Dendritic cell treated with granulocyte-macrophage colony-stimulating factor and Interleukin-4, amounts not matched to agents 40 ng/mL and 50 ng/mL, for 4 days (primary cell): Measurements from ENCODE around the gene AQP1.

Experiments
- H3K27ac Mint-ChIP-seq: one replicate; pipeline ENCODE4 v1.8.0; 2022; ENCODE audit warnings: mild to moderate bottlenecking, mixed read lengths
- H3K27me3 Mint-ChIP-seq: one replicate; pipeline ENCODE4 v1.8.0; 2022; ENCODE audit warnings: mild to moderate bottlenecking, mixed read lengths
- H3K36me3 Mint-ChIP-seq: one replicate; pipeline ENCODE4 v1.8.0; 2022; ENCODE audit warnings: low read depth, mixed read lengths
- H3K4me1 Mint-ChIP-seq: one replicate; pipeline ENCODE4 v1.8.0; 2022; ENCODE audit warnings: low read depth, mixed read lengths
- H3K4me3 Mint-ChIP-seq: one replicate; pipeline ENCODE4 v1.8.0; 2022; ENCODE audit warnings: mild to moderate bottlenecking, moderate library complexity, mixed read lengths
- H3K9me3 Mint-ChIP-seq: one replicate; pipeline ENCODE4 v1.8.0; 2022; ENCODE audit warnings: mixed read lengths
- intact Hi-C: fragments of 100-400 bp; cut with micrococcal nuclease; formaldehyde crosslinking; loops from one replicate; pipeline ENCODE4 v1.15.0; 2022

AQP1 gene

DNA sequence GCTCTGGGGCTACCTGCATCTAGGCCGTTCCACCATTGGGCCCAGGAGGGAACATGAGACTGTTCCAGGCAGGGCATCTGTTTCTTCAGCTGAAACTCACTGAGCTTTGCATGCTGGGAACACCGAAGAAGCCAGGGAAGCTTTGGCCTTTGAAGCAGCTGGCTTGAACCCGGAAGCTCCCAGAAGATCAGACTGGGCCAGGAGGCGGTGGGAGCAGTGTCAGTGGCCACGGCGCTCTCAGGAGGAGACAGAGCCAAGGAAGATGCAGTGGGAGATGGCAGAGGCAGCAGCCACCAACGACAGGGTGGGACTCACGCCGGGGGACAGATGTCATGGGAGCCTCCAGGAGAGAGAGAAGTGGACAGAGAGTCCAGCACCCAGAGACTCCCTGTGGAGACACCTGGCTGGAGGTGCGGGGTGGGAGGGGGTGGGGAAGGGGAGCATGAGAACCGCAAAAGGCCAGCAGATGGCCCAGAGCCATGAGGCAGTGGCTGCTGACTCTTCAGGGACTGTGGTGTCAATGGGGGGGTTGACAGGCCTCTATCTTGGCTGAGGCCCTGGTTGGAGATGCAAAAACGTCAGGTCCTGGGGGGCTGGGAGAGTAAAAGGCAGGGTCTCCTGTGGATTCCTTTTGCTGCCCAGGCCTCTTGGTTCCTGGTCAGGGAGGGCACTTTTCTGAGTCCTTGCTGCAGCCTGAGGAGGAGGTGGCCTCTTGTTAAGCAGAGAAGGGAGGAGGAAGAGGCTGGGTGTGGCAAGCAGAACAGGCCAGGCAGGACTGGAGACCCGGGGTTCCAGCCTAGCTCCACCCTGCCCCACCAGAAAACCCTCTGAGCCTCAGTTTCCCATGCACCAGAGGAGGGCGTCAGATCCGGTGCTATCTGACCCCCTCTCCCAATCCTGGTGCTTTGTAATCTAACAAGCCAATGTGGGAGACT lies 6.3 kb upstream of the AQP1 start:
- Mint-ChIP-seq H3K4me3 (no peak overlapping the region), H3K27ac (no peak overlapping the region), H3K4me1 (peaks cover 5% of the 10 kb centered on the region), H3K27me3 (no peaks in the 10 kb centered on the region), H3K9me3 (no peaks in the 10 kb centered on the region), H3K36me3 (no peaks in the 10 kb centered on the region)
- intact Hi-C loops: no loop called here

DNA sequence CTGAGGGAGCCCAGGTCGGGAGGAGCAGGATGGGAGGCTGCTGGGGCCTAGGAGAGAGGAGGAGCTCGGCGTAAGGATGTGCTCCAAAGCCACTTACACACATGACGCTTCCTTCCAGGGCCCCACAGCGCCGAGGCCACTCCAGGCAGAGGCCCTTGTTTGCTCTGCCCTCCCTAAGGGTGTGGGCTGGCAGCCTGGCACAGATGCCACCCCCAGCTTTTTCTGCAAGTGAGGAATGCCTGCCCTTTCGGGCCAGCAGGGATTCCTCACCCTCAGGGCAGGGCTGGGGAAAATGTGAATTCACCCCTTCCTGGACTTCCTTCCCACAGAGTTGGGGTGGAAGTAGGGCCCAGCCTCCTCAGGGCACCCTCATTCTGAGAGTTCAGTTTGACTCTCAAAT lies 5.6 kb upstream of the AQP1 start:
- Mint-ChIP-seq H3K9me3 (no peaks in the 10 kb centered on the region), H3K27ac (no peak overlapping the region), H3K36me3 (no peaks in the 10 kb centered on the region), H3K4me3 (no peak overlapping the region), H3K4me1 (peaks cover 5% of the 10 kb centered on the region), H3K27me3 (no peaks in the 10 kb centered on the region)
- intact Hi-C loops: no loop called here

DNA sequence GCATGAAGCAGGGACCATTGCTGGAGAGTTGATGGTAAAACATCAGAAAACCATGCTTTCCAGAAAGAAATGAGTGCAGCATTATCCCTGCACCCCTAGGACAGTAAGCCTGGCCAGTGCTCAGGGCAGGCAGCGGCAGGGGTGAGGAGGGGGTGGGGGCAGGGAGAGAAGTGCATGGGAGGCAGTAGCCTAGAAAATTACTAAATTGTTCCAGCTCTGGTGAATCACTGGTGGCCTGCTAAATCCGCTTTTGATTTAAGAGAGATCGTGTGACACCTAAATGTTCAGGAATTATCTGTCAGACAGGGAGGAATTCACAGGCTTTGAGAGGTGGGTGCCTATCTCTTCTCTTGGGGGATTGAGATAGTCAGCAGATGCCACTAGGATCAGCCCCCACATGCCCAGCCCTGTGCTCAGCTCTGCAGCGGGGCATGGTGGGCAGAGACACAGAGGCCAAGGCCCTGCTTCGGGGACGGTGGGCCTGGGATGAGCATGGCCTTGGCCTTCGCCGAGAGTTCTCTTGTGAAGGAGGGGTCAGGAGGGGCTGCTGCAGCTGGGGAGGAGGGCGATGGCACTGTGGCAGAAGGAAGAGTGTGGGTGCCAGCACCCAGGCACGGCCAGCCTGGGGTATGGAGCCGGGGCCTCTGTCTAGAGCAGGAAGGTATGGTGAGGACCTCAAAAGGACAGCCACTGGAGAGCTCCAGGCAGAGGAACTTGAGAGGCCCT lies 5.0 kb upstream of the AQP1 start:
- intact Hi-C loops: no loop called here
- Mint-ChIP-seq H3K4me3 (no peak overlapping the region), H3K27ac (no peak overlapping the region), H3K27me3 (no peaks in the 10 kb centered on the region), H3K9me3 (no peaks in the 10 kb centered on the region), H3K4me1 (peaks cover 3% of the 10 kb centered on the region), H3K36me3 (no peaks in the 10 kb centered on the region)

DNA sequence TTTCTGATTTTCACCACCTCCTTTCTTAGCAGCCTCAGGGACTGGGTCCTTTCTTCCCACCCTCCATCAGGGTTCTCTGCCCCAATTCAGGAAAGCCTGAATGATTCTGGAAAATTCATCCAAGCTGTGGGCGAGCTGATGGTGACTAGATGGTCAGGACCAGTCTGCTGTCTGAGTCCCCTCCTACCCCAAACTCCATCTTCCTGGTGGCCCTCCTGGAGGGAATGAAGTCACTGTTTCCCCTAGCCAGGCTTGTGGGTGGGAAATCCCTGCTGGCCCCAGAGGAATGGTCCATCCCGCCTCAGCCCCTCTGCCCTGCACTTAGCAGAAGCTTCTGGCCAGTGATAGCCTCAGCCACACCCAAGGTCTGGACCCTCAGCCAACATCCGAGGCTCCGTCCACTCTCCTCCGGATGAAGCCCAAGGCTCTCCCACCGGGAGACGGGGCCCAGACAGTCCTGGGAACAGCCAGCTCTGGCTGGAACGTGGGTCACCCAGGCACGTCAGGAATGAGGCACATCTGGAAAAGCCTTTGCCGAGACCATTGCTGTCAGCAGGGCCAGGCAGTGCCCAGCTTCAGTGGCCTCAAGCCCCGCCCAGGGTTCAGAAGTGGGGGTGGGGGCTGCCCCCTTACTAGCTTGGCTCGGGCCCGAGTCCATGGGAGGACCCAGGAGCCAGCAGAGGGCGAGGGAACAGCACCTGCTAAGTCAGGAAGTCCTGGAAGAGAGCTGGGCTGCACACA lies 4.0 kb upstream of the AQP1 start:
- no peaks in the 10 kb centered on the region for H3K36me3 Mint-ChIP-seq
- no peak overlapping the region for H3K4me3 Mint-ChIP-seq
- H3K9me3 Mint-ChIP-seq: no peaks in the 10 kb centered on the region
- H3K4me1 Mint-ChIP-seq: no peaks in the 10 kb centered on the region
- intact Hi-C loops: no loop called here
- no peaks in the 10 kb centered on the region for H3K27me3 Mint-ChIP-seq
- H3K27ac Mint-ChIP-seq: no peak overlapping the region

DNA sequence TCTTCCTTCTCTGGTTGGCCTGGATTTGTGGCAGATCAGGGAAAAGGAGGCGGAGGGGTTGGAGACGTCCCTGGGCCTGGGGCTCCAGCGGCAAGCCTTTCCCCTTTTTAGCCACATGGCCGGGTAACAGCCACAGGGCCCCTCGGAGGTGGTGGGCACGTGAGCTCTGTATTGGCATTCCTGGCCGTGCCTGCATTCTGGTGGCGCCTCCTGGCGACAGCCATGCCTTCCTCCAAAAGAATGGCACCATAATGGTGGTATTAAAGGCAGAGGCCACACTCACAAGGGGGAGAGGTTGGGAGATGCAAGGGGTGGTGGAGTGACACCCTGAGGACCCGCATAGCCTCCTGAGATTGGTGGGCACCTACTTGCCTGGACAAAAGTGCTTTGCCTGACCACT lies 3.0 kb upstream of the AQP1 start:
- Mint-ChIP-seq H3K27me3 (no peaks in the 10 kb centered on the region), H3K4me3 (no peak overlapping the region), H3K4me1 (no peaks in the 10 kb centered on the region), H3K27ac (no peak overlapping the region), H3K36me3 (no peaks in the 10 kb centered on the region), H3K9me3 (no peaks in the 10 kb centered on the region)
- intact Hi-C loops: no loop called here

DNA sequence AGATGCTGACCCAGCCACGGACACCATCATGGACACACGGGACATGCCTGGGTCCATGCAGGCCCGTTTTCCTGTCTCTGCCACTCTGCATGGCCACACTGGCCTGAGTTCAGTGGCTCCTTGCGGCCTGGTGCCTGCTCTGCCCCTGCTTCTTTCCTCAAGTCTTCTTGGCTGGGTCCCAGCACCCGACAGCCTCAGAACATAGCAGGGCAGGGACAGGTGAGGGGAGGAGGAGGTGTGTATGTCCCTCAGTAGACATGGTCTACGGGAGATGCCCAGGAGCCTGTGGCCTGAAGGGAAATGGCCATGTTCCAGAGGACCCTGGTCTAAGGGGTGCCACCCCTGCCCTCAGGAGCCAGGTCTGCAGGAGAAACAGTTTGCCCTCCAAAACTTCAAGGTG lies 2.2 kb upstream of the AQP1 start:
- intact Hi-C loops: no loop called here
- H3K36me3 Mint-ChIP-seq: no peaks in the 10 kb centered on the region
- no peaks in the 10 kb centered on the region for H3K27me3 Mint-ChIP-seq
- H3K27ac Mint-ChIP-seq: no peak overlapping the region
- H3K9me3 Mint-ChIP-seq: no peaks in the 10 kb centered on the region
- no peak overlapping the region for H3K4me3 Mint-ChIP-seq
- H3K4me1 Mint-ChIP-seq: peaks cover 2% of the 10 kb centered on the region

DNA sequence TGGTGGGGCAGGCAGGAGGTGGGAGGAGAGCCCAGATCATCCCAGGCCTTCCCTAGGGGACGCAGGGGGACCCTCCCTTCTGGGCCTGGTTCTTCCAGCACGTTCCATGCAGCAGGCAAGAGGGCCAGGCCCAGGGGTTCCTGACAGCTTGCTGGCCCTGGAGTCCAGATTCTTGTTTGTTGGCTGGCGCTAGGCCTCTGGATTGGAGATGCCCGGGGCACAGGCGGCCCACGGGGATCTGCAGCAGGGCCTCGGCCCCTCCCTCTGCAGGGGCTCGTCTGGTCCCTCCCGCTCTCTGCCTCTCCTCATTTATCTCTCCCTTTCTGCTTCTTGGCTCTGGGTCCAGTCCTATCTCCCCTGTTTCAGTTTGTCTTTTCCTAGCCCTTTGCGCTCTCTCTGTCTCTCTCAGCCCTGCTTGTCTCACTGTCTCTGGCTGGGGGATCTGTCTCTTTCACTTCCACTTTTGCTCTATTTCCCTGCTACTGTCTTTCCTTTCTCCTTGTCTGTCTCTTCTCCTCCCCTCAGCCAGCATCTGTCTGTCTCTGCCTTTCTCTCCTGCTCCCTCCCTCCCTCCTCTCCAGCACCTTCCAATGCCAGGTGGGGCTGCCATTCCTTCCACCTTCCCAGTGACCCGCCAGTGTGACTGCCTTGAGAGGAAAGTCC lies 1.1 kb upstream of the AQP1 start:
- Mint-ChIP-seq H3K36me3 (no peaks in the 10 kb centered on the region), H3K4me3 (no peak overlapping the region), H3K27me3 (no peaks in the 10 kb centered on the region), H3K9me3 (no peaks in the 10 kb centered on the region), H3K4me1 (peaks cover 6% of the 10 kb centered on the region), H3K27ac (no peak overlapping the region)
- intact Hi-C loops: no loop called here

DNA sequence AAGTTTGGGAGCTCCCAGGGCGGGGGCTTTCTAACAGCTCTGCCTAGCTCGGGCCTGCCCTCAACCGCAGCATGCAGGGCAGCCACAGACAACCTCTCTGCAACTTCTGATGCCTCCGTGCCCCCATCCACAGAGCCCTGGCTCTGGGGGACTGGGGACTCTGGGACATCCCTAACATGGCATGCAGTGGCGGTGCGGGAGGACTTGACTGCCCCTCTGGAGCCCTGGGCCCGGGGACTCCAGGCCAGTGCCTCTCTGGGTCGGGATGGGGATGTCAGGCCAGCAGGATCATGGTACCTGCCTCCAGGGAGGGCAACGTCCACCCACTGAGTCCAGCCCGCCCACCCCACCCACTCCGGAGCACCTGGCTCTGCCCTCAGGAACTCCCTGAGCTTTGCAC lies 520 bp upstream of the AQP1 start:
- H3K4me3 Mint-ChIP-seq: no peak overlapping the region
- no peaks in the 10 kb centered on the region for H3K9me3 Mint-ChIP-seq
- H3K27me3 Mint-ChIP-seq: no peaks in the 10 kb centered on the region
- no peak overlapping the region for H3K27ac Mint-ChIP-seq
- intact Hi-C loops: no loop called here
- H3K4me1 Mint-ChIP-seq: peaks cover 6% of the 10 kb centered on the region
- no peaks in the 10 kb centered on the region for H3K36me3 Mint-ChIP-seq

DNA sequence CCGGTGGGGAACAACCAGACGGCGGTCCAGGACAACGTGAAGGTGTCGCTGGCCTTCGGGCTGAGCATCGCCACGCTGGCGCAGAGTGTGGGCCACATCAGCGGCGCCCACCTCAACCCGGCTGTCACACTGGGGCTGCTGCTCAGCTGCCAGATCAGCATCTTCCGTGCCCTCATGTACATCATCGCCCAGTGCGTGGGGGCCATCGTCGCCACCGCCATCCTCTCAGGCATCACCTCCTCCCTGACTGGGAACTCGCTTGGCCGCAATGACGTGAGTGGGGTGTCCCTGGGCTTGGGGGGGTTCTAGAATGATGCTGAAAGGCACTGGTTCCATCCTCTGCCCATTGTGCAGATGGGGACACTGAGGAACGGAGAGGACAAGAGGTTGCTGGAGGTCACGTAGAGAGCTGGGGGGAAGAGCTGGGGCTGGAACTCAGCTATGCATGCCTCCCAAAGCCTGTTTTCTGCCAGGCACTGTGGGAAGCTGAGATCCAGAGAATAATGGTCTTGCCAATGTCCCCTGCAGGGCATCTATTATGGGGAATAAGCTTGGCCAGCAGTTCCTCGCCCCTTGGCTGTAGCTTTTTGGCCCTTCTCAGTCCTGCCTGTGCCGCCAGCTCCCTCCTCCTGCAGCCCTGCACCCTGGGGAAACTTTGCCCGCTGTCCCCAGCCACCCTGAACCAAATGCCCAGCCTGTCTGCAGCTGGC lies 523 bp downstream of the AQP1 start:
- H3K36me3 Mint-ChIP-seq: no peaks in the 10 kb centered on the region
- no peak overlapping the region for H3K4me3 Mint-ChIP-seq
- H3K9me3 Mint-ChIP-seq: no peaks in the 10 kb centered on the region
- H3K4me1 Mint-ChIP-seq: peaks cover 6% of the 10 kb centered on the region
- H3K27me3 Mint-ChIP-seq: no peaks in the 10 kb centered on the region
- intact Hi-C loops: no loop called here
- no peak overlapping the region for H3K27ac Mint-ChIP-seq

DNA sequence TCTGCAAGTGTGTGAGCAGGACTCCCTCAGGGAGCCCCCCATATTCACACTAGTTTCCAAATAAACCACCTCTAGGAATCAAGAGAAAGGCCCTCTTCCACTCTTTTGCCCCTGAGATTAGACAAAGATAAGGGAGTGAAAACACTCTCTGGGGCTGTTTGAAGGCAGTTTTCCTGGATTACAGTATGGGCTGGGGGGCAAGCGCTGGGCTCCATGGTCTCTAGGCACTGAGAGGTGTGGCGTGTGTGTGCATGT lies 1.0 kb downstream of the AQP1 start:
- Mint-ChIP-seq H3K36me3 (no peaks in the 10 kb centered on the region), H3K9me3 (no peaks in the 10 kb centered on the region), H3K27ac (no peak overlapping the region), H3K27me3 (no peaks in the 10 kb centered on the region), H3K4me1 (peaks cover 6% of the 10 kb centered on the region), H3K4me3 (no peak overlapping the region)
- intact Hi-C loops: no loop called here

DNA sequence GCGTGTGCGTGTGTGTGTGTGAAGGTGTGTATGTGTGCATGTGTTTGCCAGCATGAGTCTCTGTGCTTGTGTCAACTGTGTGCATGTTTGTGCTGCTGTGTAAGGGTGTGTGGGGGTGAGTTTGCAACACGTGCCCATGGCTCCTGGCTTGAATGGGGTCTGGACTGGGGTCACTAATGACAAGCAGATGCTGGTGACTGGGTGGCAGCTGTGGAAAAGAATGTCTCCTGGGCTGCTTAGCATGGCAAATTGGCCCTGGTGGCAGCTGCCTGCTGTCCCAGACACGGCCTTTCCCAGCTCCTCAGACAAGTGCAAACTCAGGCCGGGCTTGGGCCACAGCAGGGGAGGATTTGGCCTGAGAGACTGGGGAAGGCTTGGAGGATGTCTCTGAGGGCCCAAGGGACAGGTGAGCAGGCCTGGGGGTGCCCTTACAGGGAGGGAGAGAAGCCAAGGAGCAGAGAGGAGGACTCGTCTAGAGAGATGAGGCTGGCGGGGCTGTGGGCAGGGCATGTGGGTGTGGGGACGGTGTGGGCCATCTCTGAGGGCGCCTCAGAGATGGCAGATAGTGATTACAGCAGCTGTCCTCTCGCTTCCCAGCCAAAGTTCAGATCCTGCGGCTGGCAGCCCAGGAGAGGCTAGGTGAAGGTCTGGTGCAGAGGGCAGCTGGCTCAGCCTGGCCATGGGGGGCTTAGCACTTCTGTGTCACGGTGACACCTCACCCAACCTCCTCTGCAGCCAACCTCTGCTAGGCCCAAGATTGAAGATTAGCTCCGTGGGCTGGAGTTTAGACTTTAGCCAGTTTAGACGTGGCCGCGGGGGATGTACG lies 1.5 kb downstream of the AQP1 start:
- H3K4me3 Mint-ChIP-seq: no peak overlapping the region
- H3K36me3 Mint-ChIP-seq: no peaks in the 10 kb centered on the region
- H3K27me3 Mint-ChIP-seq: no peaks in the 10 kb centered on the region
- no peaks in the 10 kb centered on the region for H3K9me3 Mint-ChIP-seq
- H3K27ac Mint-ChIP-seq: no peak overlapping the region
- intact Hi-C loops: no loop called here
- H3K4me1 Mint-ChIP-seq: peaks cover 6% of the 10 kb centered on the region

DNA sequence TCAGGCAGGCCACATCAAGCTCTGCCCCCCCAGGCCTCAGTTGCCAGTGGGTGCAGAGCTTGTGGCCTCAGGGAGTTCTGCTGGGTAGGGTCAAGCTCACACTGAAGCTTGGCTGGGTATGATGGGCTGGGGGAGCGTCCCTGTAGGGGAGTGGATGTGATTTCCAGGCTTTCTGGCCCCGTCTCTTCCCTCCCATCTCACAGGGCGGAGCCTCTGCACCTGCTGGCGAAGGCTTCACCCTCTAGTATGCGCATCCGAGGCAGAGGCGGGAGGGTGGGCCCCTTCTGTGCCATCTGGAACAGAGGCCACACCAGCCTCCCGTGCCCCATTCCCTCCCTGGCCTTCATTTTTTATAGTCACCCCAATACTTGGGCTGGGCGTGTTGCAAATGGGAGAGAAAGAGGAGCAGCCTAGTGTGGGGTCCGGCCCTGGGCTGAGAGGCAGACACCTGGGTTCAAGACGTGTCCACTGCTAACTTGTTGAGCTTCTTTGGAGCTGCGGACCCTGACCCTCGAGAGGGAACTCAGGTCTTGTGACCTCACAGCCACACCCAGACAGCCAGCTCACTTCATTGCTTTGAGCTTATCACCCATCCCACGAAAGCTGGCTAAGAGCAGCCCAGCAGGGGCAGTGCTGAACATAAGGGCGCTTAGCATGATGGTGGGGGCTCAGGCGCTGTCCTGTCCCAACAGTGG lies 2.3 kb downstream of the AQP1 start:
- Mint-ChIP-seq H3K4me1 (peaks cover 6% of the 10 kb centered on the region), H3K36me3 (no peaks in the 10 kb centered on the region), H3K9me3 (no peaks in the 10 kb centered on the region), H3K27me3 (no peaks in the 10 kb centered on the region), H3K4me3 (no peak overlapping the region), H3K27ac (no peak overlapping the region)
- intact Hi-C loops: no loop called here
